Measurements from ENCODE around the gene TMCC1. TPM values are rescaled to one million over a fixed set of nuclear protein-coding genes. Genes with fewer than 3 reads are reported as not detected.
"Not testable (repeated sequence)": the region's sequence is repeated elsewhere in the genome, so short reads cannot be mapped to it uniquely, and the experiment has no call there.

The TMCC1 gene
- total RNA-seq, 2 donors from 2014 or later: 10.1 to 13.2 TPM

DNA sequence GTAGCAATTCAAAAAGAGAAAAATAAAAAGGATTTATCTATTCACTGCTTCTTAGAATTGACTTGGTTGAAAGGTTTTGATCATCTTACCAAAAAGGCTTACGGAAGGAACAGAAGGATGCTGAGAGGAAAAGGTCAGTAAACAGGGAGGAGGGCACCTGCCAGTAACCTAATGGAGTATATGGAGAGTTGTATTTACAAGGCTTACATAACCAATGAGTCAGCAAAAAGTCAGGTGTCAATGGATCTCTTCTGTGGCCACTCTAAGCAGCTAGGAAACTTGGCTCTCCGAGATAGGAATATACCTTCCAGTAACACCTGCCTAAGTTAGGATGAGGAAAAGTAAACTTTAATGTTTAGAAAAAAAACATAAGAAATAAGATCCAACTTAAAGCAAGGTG lies 206.6 kb downstream of the TMCC1 start:
- H3K27me3 ChIP-seq: no peaks in the 10 kb centered on the region
- DNase-seq: peak in 3 of 4 donors; percentile 30 to 38 (median 35)
- peak overlapping the region in 3 of 4 donors; percentile 6 to 47 (median 43) for H3K27ac ChIP-seq
- H3K9me3 ChIP-seq: no peaks in the 10 kb centered on the region
- TF ChIP-seq POLR2A (IDR thresholded peaks at IDR 0.05): no peak
- TF ChIP-seq, protein P1, sequence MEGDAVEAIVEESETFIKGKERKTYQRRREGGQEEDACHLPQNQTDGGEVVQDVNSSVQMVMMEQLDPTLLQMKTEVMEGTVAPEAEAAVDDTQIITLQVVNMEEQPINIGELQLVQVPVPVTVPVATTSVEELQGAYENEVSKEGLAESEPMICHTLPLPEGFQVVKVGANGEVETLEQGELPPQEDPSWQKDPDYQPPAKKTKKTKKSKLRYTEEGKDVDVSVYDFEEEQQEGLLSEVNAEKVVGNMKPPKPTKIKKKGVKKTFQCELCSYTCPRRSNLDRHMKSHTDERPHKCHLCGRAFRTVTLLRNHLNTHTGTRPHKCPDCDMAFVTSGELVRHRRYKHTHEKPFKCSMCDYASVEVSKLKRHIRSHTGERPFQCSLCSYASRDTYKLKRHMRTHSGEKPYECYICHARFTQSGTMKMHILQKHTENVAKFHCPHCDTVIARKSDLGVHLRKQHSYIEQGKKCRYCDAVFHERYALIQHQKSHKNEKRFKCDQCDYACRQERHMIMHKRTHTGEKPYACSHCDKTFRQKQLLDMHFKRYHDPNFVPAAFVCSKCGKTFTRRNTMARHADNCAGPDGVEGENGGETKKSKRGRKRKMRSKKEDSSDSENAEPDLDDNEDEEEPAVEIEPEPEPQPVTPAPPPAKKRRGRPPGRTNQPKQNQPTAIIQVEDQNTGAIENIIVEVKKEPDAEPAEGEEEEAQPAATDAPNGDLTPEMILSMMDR (IDR thresholded peaks at IDR 0.05): no peak
- 42 to 45% methylated on average over 2 of the region's 2 CpGs for WGBS, 2 donors
- no peaks in the 10 kb centered on the region for H3K36me3 ChIP-seq (replicated peaks in 1 of 2; ENCODE audit: insufficient read depth in 1 of 2, low read depth in 2 of 2)
- intact Hi-C loops (cut with DNase I): no loop called here
- H3K4me3 ChIP-seq: no peak overlapping the region
- peak; percentile 83 for ATAC-seq
- peaks cover 33% of the 10 kb centered on the region for H3K4me1 ChIP-seq

DNA sequence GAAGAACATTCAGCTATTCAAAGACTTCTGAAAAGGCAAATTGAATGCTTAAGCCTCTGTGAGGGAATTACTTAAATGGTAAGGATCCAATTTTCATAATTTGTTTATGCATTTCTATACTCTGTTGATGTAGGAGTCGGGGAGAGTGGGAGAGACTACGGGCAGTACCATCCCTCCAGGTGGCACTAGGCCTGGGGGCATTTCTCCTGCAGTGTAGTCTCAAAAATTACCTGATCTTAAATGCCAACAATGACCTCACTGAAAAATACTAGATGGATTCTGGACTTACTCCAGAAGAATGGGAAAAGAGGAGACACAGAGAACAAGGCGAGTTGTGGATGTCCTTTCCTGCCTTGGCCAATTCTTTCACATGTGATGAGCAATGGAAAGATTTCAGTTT lies 209.2 kb downstream of the TMCC1 start:
- ATAC-seq (no peak), DNase-seq (no peak)
- Histone ChIP-seq H3K27ac (peak overlapping the region in 1 of 4 donors; percentile 22), H3K4me1 (peaks cover 33% of the 10 kb centered on the region), H3K36me3 (replicated peaks in 1 of 2; ENCODE audit: insufficient read depth in 1 of 2, low read depth in 2 of 2) (no peaks in the 10 kb centered on the region), H3K4me3 (no peak overlapping the region), H3K27me3 (no peaks in the 10 kb centered on the region), H3K9me3 (no peaks in the 10 kb centered on the region)
- WGBS, 2 donors: 76 to 88% methylated on average over 3 of the region's 3 CpGs
- intact Hi-C loops (cut with DNase I): no loop called here
- TF ChIP-seq, protein P1 (IDR thresholded peaks at IDR 0.05): no peak
- TF ChIP-seq POLR2A (IDR thresholded peaks at IDR 0.05): no peak

DNA sequence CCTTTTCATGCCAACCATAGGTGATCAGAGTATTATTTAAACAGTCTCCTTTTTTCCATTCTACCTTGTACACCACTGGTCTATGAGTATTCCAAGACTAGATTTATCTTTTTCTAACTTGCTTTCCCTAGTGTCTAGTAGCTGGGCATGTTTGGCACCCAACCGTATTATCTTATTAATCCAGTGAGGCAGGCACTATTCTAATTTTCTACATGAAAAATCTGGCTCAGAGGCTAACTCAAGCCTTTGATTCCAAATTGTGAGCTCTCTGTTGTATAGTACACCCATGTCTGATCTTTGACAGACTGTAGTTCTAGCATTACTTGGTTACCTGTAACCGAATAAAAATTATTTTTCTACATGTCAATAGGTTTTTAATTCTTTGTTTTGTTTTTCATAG lies 210.3 kb downstream of the TMCC1 start:
- H3K36me3 ChIP-seq (replicated peaks in 1 of 2; ENCODE audit: insufficient read depth in 1 of 2, low read depth in 2 of 2): no peaks in the 10 kb centered on the region
- intact Hi-C loops (cut with DNase I): no loop called here
- ATAC-seq: no peak

DNA sequence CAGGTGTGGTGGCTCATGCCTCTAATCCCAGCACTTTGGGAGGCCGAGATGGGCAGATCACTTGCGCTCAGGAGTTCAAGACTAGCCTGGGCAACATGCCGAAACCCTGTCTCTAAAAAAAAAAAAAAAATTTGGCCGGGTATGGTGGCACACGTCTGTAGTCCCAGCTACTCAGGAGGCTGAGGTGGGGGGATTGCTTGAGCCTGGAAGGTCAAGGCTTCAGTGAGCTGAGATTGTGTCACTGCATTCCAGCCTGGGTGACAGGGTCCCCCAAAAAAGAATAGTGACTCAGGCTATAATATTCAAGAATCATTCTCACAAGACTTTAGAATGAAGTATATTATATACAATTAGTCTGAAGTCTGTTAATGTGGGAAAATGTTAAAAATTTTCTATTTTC lies 216.5 kb downstream of the TMCC1 start:
- H3K27ac ChIP-seq: no peak overlapping the region
- H3K27me3 ChIP-seq: no peaks in the 10 kb centered on the region
- H3K4me1 ChIP-seq: peaks cover 16% of the 10 kb centered on the region
- intact Hi-C loops (cut with DNase I): no loop called here
- 85 to 90% methylated on average over 5 of the region's 5 CpGs for WGBS, 2 donors
- no peak for ATAC-seq
- DNase-seq: no peak
- H3K9me3 ChIP-seq: no peaks in the 10 kb centered on the region
- H3K36me3 ChIP-seq (replicated peaks in 1 of 2; ENCODE audit: insufficient read depth in 1 of 2, low read depth in 2 of 2): no peaks in the 10 kb centered on the region
- TF ChIP-seq, protein P1 (IDR thresholded peaks at IDR 0.05): no peak
- no peak for TF ChIP-seq POLR2A (IDR thresholded peaks at IDR 0.05)
- H3K4me3 ChIP-seq: no peak overlapping the region

More for the DNA sequence above, 210.3 kb downstream of the TMCC1 start:
- DNase-seq: no peak
- H3K27ac ChIP-seq: no peak overlapping the region
- no peaks in the 10 kb centered on the region for H3K9me3 ChIP-seq
- 94 to 95% methylated on average over 2 of the region's 2 CpGs for WGBS, 2 donors
- H3K27me3 ChIP-seq: no peaks in the 10 kb centered on the region
- H3K4me1 ChIP-seq: peaks cover 28% of the 10 kb centered on the region
- no peak overlapping the region for H3K4me3 ChIP-seq
- TF ChIP-seq, protein P1 (IDR thresholded peaks at IDR 0.05): no peak
- TF ChIP-seq POLR2A (IDR thresholded peaks at IDR 0.05): no peak

DNA sequence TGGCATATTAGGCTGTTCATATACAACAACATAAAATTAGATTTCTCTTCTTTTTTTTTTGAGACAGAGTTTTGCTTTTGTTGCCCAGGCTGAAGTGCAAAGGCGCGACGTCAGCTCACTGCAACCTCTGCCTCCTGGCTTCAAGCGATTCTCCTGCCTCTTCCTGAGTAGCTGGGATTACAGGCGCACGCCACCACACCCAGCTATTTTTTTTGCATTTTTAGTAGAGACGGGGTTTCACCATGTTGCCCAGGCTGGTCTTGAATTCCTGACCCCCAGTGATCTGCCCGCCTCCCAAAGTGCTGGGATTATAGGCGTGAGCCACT lies 218.8 kb downstream of the TMCC1 start:
- H3K27ac ChIP-seq; DNase-seq; H3K4me3 ChIP-seq; H3K9me3 ChIP-seq; H3K36me3 ChIP-seq (replicated peaks in 1 of 2; ENCODE audit: insufficient read depth in 1 of 2, low read depth in 2 of 2); H3K27me3 ChIP-seq; intact Hi-C loops (cut with DNase I); ATAC-seq: not testable (repeated sequence)
- peaks cover 16% of the 10 kb centered on the region for H3K4me1 ChIP-seq
- WGBS, 2 donors: 94 to 98% methylated on average over 9 of the region's 9 CpGs
